H9 (cell line): Measurements from ENCODE around the gene EFCAB14. TPM values are rescaled to one million over a fixed set of nuclear protein-coding genes. Genes with fewer than 3 reads are reported as not detected.
"Not testable (repeated sequence)": the region's sequence is repeated elsewhere in the genome, so short reads cannot be mapped to it uniquely, and the experiment has no call there.

Experiments used
- DNase-seq: peaks from one replicate; pipeline ENCODE4 v3.0.0-alpha.2; 2017
- H2AFZ ChIP-seq: one replicate; pipeline ENCODE4 v1.6.1; 2013; ENCODE audit warnings: mild to moderate bottlenecking, low read length, control low read depth, moderate library complexity
- H2AK5ac ChIP-seq: 2 replicates; pipeline ENCODE4 v1.6.1; 2013; ENCODE audit warnings: low read length, control low read depth, mixed read lengths; ENCODE audit not compliant: insufficient read length
- H2BK120ac ChIP-seq: one replicate; pipeline ENCODE4 v1.6.1; 2013; ENCODE audit warnings: low read depth, mild to moderate bottlenecking, low read length, control low read depth, inconsistent platforms; ENCODE audit not compliant: poor library complexity, severe bottlenecking
- H2BK12ac ChIP-seq: 2 replicates; pipeline ENCODE4 v1.6.1; 2013; ENCODE audit warnings: low read length, control low read depth, mixed read lengths, low read depth; ENCODE audit not compliant: insufficient read length
- H2BK15ac ChIP-seq: 2 replicates; pipeline ENCODE4 v1.6.1; 2013; ENCODE audit warnings: low read depth, low read length, control low read depth
- H2BK20ac ChIP-seq: one replicate; pipeline ENCODE4 v1.6.1; 2013; ENCODE audit warnings: low read depth, mild to moderate bottlenecking, low read length, control low read depth, inconsistent platforms; ENCODE audit not compliant: poor library complexity, severe bottlenecking
- H2BK5ac ChIP-seq: 2 replicates; pipeline ENCODE4 v1.6.1; 2013; ENCODE audit warnings: low read length, control low read depth, mixed read lengths; ENCODE audit not compliant: insufficient read length
- H3K14ac ChIP-seq: 2 replicates; pipeline ENCODE4 v1.6.1; 2013; ENCODE audit warnings: low read length, control low read depth; ENCODE audit not compliant: insufficient read depth
- H3K18ac ChIP-seq: 2 replicates; pipeline ENCODE4 v1.6.1; 2013; ENCODE audit warnings: low read depth, mild to moderate bottlenecking, mixed read lengths, low read length, control low read depth; ENCODE audit not compliant: insufficient read length
- H3K23ac ChIP-seq: 2 replicates; pipeline ENCODE4 v1.6.1; 2013; ENCODE audit warnings: low read length, control low read depth, mixed read lengths, low read depth; ENCODE audit not compliant: insufficient read length
- H3K23me2 ChIP-seq: 2 replicates; pipeline ENCODE4 v1.6.1; 2013; ENCODE audit warnings: low read depth, mild to moderate bottlenecking, mixed read lengths, low read length, control low read depth; ENCODE audit not compliant: insufficient read length, poor library complexity, severe bottlenecking
- H3K27ac ChIP-seq: 2 replicates; pipeline ENCODE4 v1.5.1; 2013; ENCODE audit warnings: low read length, control low read depth, mixed read lengths, low read depth; ENCODE audit not compliant: insufficient read length
- H3K27me3 ChIP-seq: 2 replicates; pipeline ENCODE4 v1.6.1; 2013; ENCODE audit warnings: low read length, control low read depth, inconsistent platforms; ENCODE audit not compliant: insufficient read depth
- H3K4ac ChIP-seq: 2 replicates; pipeline ENCODE4 v1.6.1; 2013; ENCODE audit warnings: low read depth, mild to moderate bottlenecking, control low read depth, inconsistent platforms, low read length, moderate library complexity
- H3K4me1 ChIP-seq: 2 replicates; pipeline ENCODE4 v1.6.1; 2013; ENCODE audit warnings: low read length, control low read depth, inconsistent platforms; ENCODE audit not compliant: insufficient read depth
- H3K4me2 ChIP-seq: 2 replicates; pipeline ENCODE4 v1.6.1; 2013; ENCODE audit warnings: low read length, control low read depth, mixed read lengths; ENCODE audit not compliant: insufficient read length, insufficient read depth
- H3K56ac ChIP-seq: 2 replicates; pipeline ENCODE4 v1.6.1; 2013; ENCODE audit warnings: low read depth, mild to moderate bottlenecking, mixed read lengths, low read length, control low read depth; ENCODE audit not compliant: insufficient read length
- H3K79me1 ChIP-seq: 2 replicates; pipeline ENCODE4 v1.6.1; 2013; ENCODE audit warnings: low read depth, mild to moderate bottlenecking, moderate library complexity, low read length, control low read depth, inconsistent platforms; ENCODE audit not compliant: insufficient read depth, poor library complexity, severe bottlenecking
- H3K79me2 ChIP-seq: 2 replicates; pipeline ENCODE4 v1.6.1; 2013; ENCODE audit warnings: low read length, control low read depth, inconsistent platforms; ENCODE audit not compliant: insufficient read depth
- H3K9ac ChIP-seq: 2 replicates; pipeline ENCODE4 v1.6.1; 2013; ENCODE audit warnings: low read length, control low read depth, mixed read lengths; ENCODE audit not compliant: insufficient read length; ENCODE audit errors: extremely low read depth
- H3K9me3 ChIP-seq: one replicate; pipeline ENCODE4 v1.6.1; 2013; ENCODE audit warnings: low read depth, low read length, inconsistent platforms; ENCODE audit not compliant: control insufficient read depth
- H3T11ph ChIP-seq: one replicate; pipeline ENCODE4 v1.6.1; 2013; ENCODE audit warnings: mild to moderate bottlenecking, low read length, control low read depth, inconsistent platforms
- H4K20me1 ChIP-seq: one replicate; pipeline ENCODE4 v1.6.1; 2013; ENCODE audit not compliant: control insufficient read depth, insufficient read length, insufficient read depth
- H4K5ac ChIP-seq: 2 replicates; pipeline ENCODE4 v1.6.1; 2013; ENCODE audit warnings: low read depth, mild to moderate bottlenecking, mixed read lengths, low read length, control low read depth; ENCODE audit not compliant: insufficient read length
- H4K8ac ChIP-seq: replicated peaks from 2 replicates; pipeline ENCODE4 v1.6.1; 2013; ENCODE audit warnings: low read length, control low read depth, mixed read lengths, low read depth; ENCODE audit not compliant: insufficient read length
- H4K91ac ChIP-seq: 2 replicates; pipeline ENCODE4 v1.6.1; 2013; ENCODE audit warnings: low read depth, mild to moderate bottlenecking, moderate library complexity, mixed read lengths, low read length, control low read depth; ENCODE audit not compliant: insufficient read length
- H3K27ac Mint-ChIP-seq, 3 experiments: 2 replicates in 2 of 3; 3 replicates in 1 of 3; pipeline ENCODE4 v1.8.0; 2020 to 2021; ENCODE audit warnings: mixed read lengths in 3 of 3, mild to moderate bottlenecking in 1 of 3, moderate library complexity in 1 of 3
- H3K27me3 Mint-ChIP-seq: 2 replicates; pipeline ENCODE4 v1.8.0; 2021; ENCODE audit warnings: low read depth, mild to moderate bottlenecking, moderate library complexity, mixed read lengths
- H3K36me3 Mint-ChIP-seq, 3 experiments: 2 replicates in 2 of 3; 3 replicates in 1 of 3; pipeline ENCODE4 v1.8.0; 2020 to 2021; ENCODE audit warnings: low read depth in 3 of 3, mixed read lengths in 3 of 3; ENCODE audit not compliant: insufficient read depth in 1 of 3
- H3K4me1 Mint-ChIP-seq, 2 experiments: 2 replicates each; pipeline ENCODE4 v1.8.0; 2020; ENCODE audit warnings: mixed read lengths in 2 of 2
- H3K4me3 Mint-ChIP-seq, 2 experiments: 2 replicates in 1 of 2; 3 replicates in 1 of 2; pipeline ENCODE4 v1.8.0; 2020 to 2021; ENCODE audit warnings: mild to moderate bottlenecking in 2 of 2, mixed read lengths in 2 of 2, moderate library complexity in 1 of 2
- H3K9me3 Mint-ChIP-seq, 2 experiments: 2 replicates in 1 of 2; 3 replicates in 1 of 2; pipeline ENCODE4 v1.8.0; 2020; ENCODE audit warnings: mild to moderate bottlenecking in 2 of 2, mixed read lengths in 2 of 2, moderate library complexity in 1 of 2
- CTCF ChIP-seq: fragments of 200-600 bp; sonication (generic); conservative IDR thresholded peaks from 3 replicates; pipeline ENCODE4 v1.8.0; 2021; ENCODE audit warnings: antibody characterized with exemption, mild to moderate bottlenecking
- WGBS: extraction: QIAGEN DNeasy Blood & Tissue Kit; methylation state at CpG from one replicate; pipeline ENCODE4 v1.1.7; 2013; ENCODE audit warnings: missing lambda C conversion rate, low lambda C conversion rate, mixed read lengths; ENCODE audit not compliant: insufficient read length; ENCODE audit errors: extremely low coverage; 5-methylcytosine and 5-hydroxymethylcytosine counted together
- total RNA-seq: library from RNA; stranded (reverse); gene quantifications from 2 replicates; pipeline ENCODE4 v1.2.1, GENCODE V29; 2021

The EFCAB14 gene
- total RNA-seq, 1 experiment from 2014 or later: 42.2 TPM

GRCh38 chr1:46755121-46755520 is 36.2 kb upstream of the EFCAB14 start:
- Histone ChIP-seq H3K4me1 (peaks cover 9% of the 10 kb centered on the region; the same call in 1 of the 2 replicates), H3K4ac (no peak overlapping the region), H3K14ac (no peak overlapping the region), H2BK15ac (no peak overlapping the region), H3K18ac (no peak overlapping the region), H3K79me2 (no peaks in the 10 kb centered on the region), H2AK5ac (no peak overlapping the region), H3K23me2 (no peaks in the 10 kb centered on the region), H3K9me3 (no peaks in the 10 kb centered on the region), H3K9ac (no peak overlapping the region), H4K91ac (no peak overlapping the region), H2BK20ac (no peak overlapping the region), H2BK12ac (no peak overlapping the region), H2BK5ac (no peak overlapping the region), H2AFZ (no peak overlapping the region), H3K79me1 (no peaks in the 10 kb centered on the region), H4K20me1 (no peaks in the 10 kb centered on the region), H4K8ac (no peak overlapping the region), H3K23ac (no peak overlapping the region), H3T11ph (no peak overlapping the region), H3K27me3 (no peaks in the 10 kb centered on the region), H2BK120ac (no peak overlapping the region), H3K4me2 (no peak overlapping the region), H3K27ac (no peak overlapping the region), H4K5ac (no peak overlapping the region), H3K56ac (no peak overlapping the region)
- TF ChIP-seq CTCF: no peak
- H3K27ac Mint-ChIP-seq: no peak overlapping the region
- no CpG with 5 or more reads among the region's 4 CpGs for WGBS
- 0 out of 5 replicates have a peak, but pooled peaks cover 0 to 3% of the 10 kb centered on the region in 2 experiments for H3K9me3 Mint-ChIP-seq
- H3K4me1 Mint-ChIP-seq: peaks cover 30 to 36% of the 10 kb centered on the region in 2 experiments
- DNase-seq: no peak
- peaks cover 4% of the 10 kb centered on the region for H3K27me3 Mint-ChIP-seq
- no peak overlapping the region for H3K4me3 Mint-ChIP-seq
- H3K36me3 Mint-ChIP-seq: no peaks in the 10 kb centered on the region

GRCh38 chr1:46754707-46755106 is 35.8 kb upstream of the EFCAB14 start:
- not testable (repeated sequence) for H3K9me3 Mint-ChIP-seq, H3T11ph ChIP-seq, H3K27me3 Mint-ChIP-seq, H3K9me3 ChIP-seq, H3K27ac Mint-ChIP-seq, H4K8ac ChIP-seq, H3K14ac ChIP-seq, H2AK5ac ChIP-seq, H3K4ac ChIP-seq, H3K4me3 Mint-ChIP-seq, H3K9ac ChIP-seq, H4K5ac ChIP-seq, H3K56ac ChIP-seq, H3K79me1 ChIP-seq, H4K20me1 ChIP-seq, H2AFZ ChIP-seq, H2BK12ac ChIP-seq, H3K4me1 ChIP-seq, H3K27me3 ChIP-seq, H3K4me2 ChIP-seq, DNase-seq, H4K91ac ChIP-seq, H3K23me2 ChIP-seq, H2BK20ac ChIP-seq, H2BK15ac ChIP-seq, H2BK5ac ChIP-seq, H3K27ac ChIP-seq, H3K79me2 ChIP-seq, H3K18ac ChIP-seq, H3K23ac ChIP-seq, H3K36me3 Mint-ChIP-seq, H2BK120ac ChIP-seq
- WGBS: no CpG with 5 or more reads among the region's 4 CpGs
- H3K4me1 Mint-ChIP-seq: peaks cover 30 to 36% of the 10 kb centered on the region in 2 experiments
